HepG2 (cell line): ENCODE data around the gene PLCL2.

Experiments used
- CTCF ChIP-seq: sonication (generic); formaldehyde crosslinking; IDR thresholded peaks from 2 replicates; pipeline ENCODE4 v1.5.0; 2020; ENCODE audit warnings: mild to moderate bottlenecking, missing genetic modification reagents, moderate library complexity
- KAT2B ChIP-seq: fragments of 150-350 bp; IDR thresholded peaks from 2 replicates; pipeline ENCODE4 v1.6.1; 2014; ENCODE audit warnings: low read depth, low read length, borderline replicate concordance
- POLR2AphosphoS5 ChIP-seq: IDR thresholded peaks from 2 replicates; pipeline ENCODE4 v1.6.1; 2012; ENCODE audit warnings: low read depth, low read length
- TF ChIP-seq, protein P1 (sequence below): IDR thresholded peaks from 2 replicates; pipeline ENCODE4 v1.6.1; 2016; ENCODE audit warnings: low read depth, borderline replicate concordance

- TF ChIP-seq CTCF (CRISPR knock-in tag) = no peak
- TF ChIP-seq, protein P1, sequence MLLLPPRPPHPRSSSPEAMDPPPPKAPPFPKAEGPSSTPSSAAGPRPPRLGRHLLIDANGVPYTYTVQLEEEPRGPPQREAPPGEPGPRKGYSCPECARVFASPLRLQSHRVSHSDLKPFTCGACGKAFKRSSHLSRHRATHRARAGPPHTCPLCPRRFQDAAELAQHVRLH (CRISPR knock-in tag) = no peak
- TF ChIP-seq POLR2AphosphoS5 = no peak
- TF ChIP-seq KAT2B = no peak
These were observed 12.6 kb downstream of the PLCL2 start for GRCh38 chr3:16897254-16897926.
